Measurements from ENCODE around the gene CLRN2.

DNA sequence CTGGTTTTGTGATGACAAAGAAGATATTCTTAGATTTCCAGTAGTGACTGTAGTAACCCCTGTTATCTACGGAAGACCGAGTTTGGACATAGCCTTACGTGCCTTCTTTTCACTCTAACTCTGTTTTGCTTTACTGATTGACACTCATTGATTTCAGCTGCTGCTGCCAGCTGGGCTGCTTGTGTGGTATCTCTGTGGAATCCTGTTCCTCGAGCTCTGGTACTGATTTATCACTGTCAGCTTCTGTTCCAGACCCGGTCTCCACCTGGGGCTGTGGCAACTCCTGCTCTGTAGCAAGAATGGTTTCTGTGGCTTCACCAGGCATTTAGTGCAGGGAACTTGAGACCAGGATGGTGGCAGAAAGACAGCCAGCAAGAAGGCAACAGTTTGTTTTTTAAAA, 37.5 kb downstream of the CLRN2 start:
- TF ChIP-seq, protein P1, sequence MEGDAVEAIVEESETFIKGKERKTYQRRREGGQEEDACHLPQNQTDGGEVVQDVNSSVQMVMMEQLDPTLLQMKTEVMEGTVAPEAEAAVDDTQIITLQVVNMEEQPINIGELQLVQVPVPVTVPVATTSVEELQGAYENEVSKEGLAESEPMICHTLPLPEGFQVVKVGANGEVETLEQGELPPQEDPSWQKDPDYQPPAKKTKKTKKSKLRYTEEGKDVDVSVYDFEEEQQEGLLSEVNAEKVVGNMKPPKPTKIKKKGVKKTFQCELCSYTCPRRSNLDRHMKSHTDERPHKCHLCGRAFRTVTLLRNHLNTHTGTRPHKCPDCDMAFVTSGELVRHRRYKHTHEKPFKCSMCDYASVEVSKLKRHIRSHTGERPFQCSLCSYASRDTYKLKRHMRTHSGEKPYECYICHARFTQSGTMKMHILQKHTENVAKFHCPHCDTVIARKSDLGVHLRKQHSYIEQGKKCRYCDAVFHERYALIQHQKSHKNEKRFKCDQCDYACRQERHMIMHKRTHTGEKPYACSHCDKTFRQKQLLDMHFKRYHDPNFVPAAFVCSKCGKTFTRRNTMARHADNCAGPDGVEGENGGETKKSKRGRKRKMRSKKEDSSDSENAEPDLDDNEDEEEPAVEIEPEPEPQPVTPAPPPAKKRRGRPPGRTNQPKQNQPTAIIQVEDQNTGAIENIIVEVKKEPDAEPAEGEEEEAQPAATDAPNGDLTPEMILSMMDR (IDR thresholded peaks at IDR 0.05; ENCODE audit: insufficient read depth, low read depth, low read length) = no peak
- no peak for TF ChIP-seq EZH2 (IDR thresholded peaks at IDR 0.05; ENCODE audit: insufficient read depth, low read length)
